ENCODE measurements around the gene RBBP5. TPM values are rescaled to one million over a fixed set of nuclear protein-coding genes. Genes with fewer than 3 reads are reported as not detected.

Gene RBBP5
- total and polyA plus RNA-seq, 7 donors, result 6.8 to 28.9 (median 12.3) TPM

- Histone ChIP-seq H3K36me3 (ENCODE audit: insufficient read depth in 1 of 2, low read depth in 1 of 2) (no peaks in the 10 kb centered on the region), H3K27ac (no peak within 1 kb of the TSS), H3K4me1 (no peaks in the 10 kb centered on the region), H3K27me3 (ENCODE audit: insufficient read depth in 3 of 3, low read length in 2 of 3) (peaks cover 0 to 68% (median 33%) of the 10 kb centered on the region in 3 donors), H3K4me3 (no peak within 1 kb of the TSS), H3K9me3 (no peaks in the 10 kb centered on the region)
- intact Hi-C loops (cut with DNase I), result no loop called here
- ATAC-seq (no peak), DNase-seq (no peak)
- TF ChIP-seq, protein P1, sequence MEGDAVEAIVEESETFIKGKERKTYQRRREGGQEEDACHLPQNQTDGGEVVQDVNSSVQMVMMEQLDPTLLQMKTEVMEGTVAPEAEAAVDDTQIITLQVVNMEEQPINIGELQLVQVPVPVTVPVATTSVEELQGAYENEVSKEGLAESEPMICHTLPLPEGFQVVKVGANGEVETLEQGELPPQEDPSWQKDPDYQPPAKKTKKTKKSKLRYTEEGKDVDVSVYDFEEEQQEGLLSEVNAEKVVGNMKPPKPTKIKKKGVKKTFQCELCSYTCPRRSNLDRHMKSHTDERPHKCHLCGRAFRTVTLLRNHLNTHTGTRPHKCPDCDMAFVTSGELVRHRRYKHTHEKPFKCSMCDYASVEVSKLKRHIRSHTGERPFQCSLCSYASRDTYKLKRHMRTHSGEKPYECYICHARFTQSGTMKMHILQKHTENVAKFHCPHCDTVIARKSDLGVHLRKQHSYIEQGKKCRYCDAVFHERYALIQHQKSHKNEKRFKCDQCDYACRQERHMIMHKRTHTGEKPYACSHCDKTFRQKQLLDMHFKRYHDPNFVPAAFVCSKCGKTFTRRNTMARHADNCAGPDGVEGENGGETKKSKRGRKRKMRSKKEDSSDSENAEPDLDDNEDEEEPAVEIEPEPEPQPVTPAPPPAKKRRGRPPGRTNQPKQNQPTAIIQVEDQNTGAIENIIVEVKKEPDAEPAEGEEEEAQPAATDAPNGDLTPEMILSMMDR (IDR thresholded peaks at IDR 0.05), result no peak
- WGBS, 3 donors, result 5 to 13% (median 6%) methylated on average over 34 to 53 of the region's 53 CpGs
Observed at GRCh38 chr1:205042911-205043806, 78.6 kb downstream of the RBBP5 start, which contains the start of gene CNTN2. CNTN2 (plus strand) TSS chr1:205043212; CDS start chr1:205053186, 9,974 bp downstream.

DNA sequence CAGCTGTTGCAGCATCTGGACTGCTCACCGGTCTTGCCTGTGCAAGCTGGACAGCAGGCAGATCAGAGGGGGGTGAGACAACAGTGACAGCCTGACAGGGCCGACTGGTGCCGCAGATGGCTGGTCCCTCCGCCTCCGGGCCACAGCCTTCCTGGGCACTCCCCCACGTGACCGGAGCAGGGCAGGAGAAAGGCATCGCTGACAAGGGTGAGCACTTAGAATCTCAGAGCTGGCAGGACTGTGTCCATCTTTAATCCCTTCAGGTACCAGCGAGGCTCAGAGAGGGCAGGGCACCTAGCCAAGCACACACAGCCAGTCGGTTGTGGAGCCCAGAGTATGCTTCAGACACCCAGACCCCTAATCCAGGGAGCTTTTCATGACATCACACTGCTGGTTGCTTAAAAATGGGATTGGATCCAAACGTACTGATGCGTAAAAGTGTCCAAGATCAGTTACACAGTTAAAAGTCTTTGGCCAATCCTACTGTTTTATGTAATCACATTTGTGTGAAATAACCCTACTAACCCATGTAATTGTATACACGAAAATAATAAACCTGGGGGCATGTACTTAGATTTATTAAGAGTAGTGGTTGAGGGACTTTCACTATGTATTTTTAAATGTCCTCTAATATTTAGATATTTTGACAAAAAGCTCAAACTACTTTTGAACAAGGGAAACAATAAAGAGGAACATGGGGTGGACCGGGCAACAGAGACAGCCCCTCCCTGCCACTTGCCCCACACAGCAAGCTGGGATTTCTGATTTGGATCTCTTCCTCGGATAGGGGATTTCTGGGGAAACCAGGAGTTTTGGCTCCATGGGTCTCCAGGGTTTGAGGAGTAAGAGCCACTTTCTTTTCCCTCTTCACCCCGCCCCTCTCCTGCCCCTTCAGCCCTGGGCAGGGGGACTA, 79.5 kb downstream of the RBBP5 start:
- Histone ChIP-seq H3K27me3 (ENCODE audit: insufficient read depth in 3 of 3, low read length in 2 of 3) (peaks cover 0 to 61% (median 33%) of the 10 kb centered on the region in 3 donors), H3K4me3 (no peak overlapping the region), H3K9me3 (no peaks in the 10 kb centered on the region), H3K4me1 (no peaks in the 10 kb centered on the region), H3K36me3 (ENCODE audit: insufficient read depth in 1 of 2, low read depth in 1 of 2) (no peaks in the 10 kb centered on the region), H3K27ac (no peak overlapping the region)
- WGBS, 3 donors, result 30 to 41% (median 36%) methylated on average over 16 of the region's 16 CpGs
- DNase-seq (no peak), ATAC-seq (no peak)
- intact Hi-C loops (cut with DNase I), result no loop called here
- TF ChIP-seq, protein P1 (IDR thresholded peaks at IDR 0.05), result no peak

- Histone ChIP-seq H3K27me3 (ENCODE audit: insufficient read depth in 3 of 3, low read length in 2 of 3) (peaks cover 0 to 50% (median 26%) of the 10 kb centered on the region in 3 donors), H3K36me3 (ENCODE audit: insufficient read depth in 1 of 2, low read depth in 1 of 2) (no peaks in the 10 kb centered on the region), H3K9me3 (no peaks in the 10 kb centered on the region), H3K27ac (no peak overlapping the region), H3K4me3 (no peak overlapping the region), H3K4me1 (no peaks in the 10 kb centered on the region)
- no peak for DNase-seq
- ATAC-seq, result no peak
- 23 to 28% (median 26%) methylated on average over 4 of the region's 4 CpGs for WGBS, 3 donors
- TF ChIP-seq, protein P1 (IDR thresholded peaks at IDR 0.05), result no peak
- intact Hi-C loops (cut with DNase I), result no loop called here
Observed at GRCh38 chr1:205041001-205041715, 80.6 kb downstream of the RBBP5 start.

DNA sequence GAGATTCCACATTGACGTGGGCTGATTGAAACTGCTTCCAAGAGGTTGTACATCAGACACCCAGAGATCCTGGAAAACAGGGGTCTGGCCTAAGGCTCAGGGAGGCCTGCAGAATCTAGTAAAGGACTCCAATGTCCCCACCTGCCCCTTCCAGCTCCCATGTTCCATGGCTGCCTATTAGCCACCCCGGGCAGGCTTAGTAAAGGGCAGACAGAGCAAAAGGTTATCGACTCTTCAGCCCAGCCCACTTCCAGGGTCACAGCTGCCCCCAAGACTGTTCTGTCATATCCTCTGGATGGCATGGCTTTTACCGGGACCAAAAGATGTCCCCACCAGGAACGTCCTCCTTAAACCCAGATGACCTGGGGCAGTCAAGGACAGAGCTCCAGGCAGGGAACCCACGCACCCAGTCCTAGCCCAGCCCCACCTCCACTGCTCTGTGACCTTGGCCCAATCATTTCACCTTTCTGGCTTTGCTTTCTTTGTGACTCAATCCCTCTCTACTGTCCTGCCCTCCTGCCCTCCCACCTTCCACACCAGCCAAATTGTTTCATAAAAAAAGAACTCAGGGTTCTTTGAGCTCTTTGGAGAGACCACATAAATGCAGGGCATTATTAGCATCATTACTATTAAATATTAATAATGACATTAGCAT, 83.5 kb downstream of the RBBP5 start:
- peaks cover 0 to 21% (median 12%) of the 10 kb centered on the region in 3 donors for H3K27me3 ChIP-seq (ENCODE audit: insufficient read depth in 3 of 3, low read length in 2 of 3)
- H3K9me3 ChIP-seq, result no peaks in the 10 kb centered on the region
- intact Hi-C loops (cut with DNase I), result no loop called here
- DNase-seq, result no peak
- 82 to 86% (median 85%) methylated on average over 6 of the region's 6 CpGs for WGBS, 3 donors
- TF ChIP-seq, protein P1 (IDR thresholded peaks at IDR 0.05), result no peak
- no peak overlapping the region for H3K27ac ChIP-seq
- H3K4me1 ChIP-seq, result no peaks in the 10 kb centered on the region
- no peak for ATAC-seq
- no peak overlapping the region for H3K4me3 ChIP-seq
- H3K36me3 ChIP-seq (ENCODE audit: insufficient read depth in 1 of 2, low read depth in 1 of 2), result no peaks in the 10 kb centered on the region

All from psoas muscle (tissue), 8 donors.